B cell (primary cell): ENCODE measurements around the gene EEPD1. TPM values are rescaled to one million over a fixed set of nuclear protein-coding genes. Genes with fewer than 3 reads are reported as not detected.

Experiments used
- ATAC-seq: fragments of 200-7000 bp; cut with Tn5 transposase; one replicate; pipeline ENCODE4 v1.10.0; 2021; ENCODE audit warnings: low read depth, mild to moderate bottlenecking, moderate number of reproducible peaks, moderate library complexity
- CTCF ChIA-PET: fragments of 350-600 bp; sonication (Branson Sonifier 250); formaldehyde crosslinking; loops from one replicate; lab custom pipeline; 2021; ENCODE audit warnings: antibody characterized with exemption, inconsistent platforms; lab: Charles Lee
- POLR2A ChIA-PET: fragments of 350-600 bp; sonication (Branson Sonifier 250); formaldehyde crosslinking; loops from one replicate; lab custom pipeline; 2021; ENCODE audit warnings: antibody characterized with exemption; lab: Charles Lee
- DNase-seq: peaks from one replicate; pipeline ENCODE4 v3.0.0; 2013
- H2AFZ ChIP-seq: 2 replicates; pipeline ENCODE4 v1.6.1; 2012; ENCODE audit warnings: mild to moderate bottlenecking, low read depth, low read length; ENCODE audit not compliant: insufficient read depth, poor library complexity, severe bottlenecking
- H3K27ac ChIP-seq, 2 donors: 1 replicate in 1 of 2; 2 replicates in 1 of 2; pipeline ENCODE4 v1.5.1; 2012 to 2013; ENCODE audit warnings: low read length in 2 of 2, mild to moderate bottlenecking in 2 of 2, moderate library complexity in 1 of 2
- H3K27me3 ChIP-seq, 4 experiments: fragments of 200-600 bp in 1 of 4; sonication (generic) in 1 of 4; replicated peaks in 1 of 4; 1 replicate in 2 of 4; 2 replicates in 2 of 4; pipeline versions ENCODE4 v1.6.1 to v1.7.0; 2013 to 2016; ENCODE audit warnings: low read length in 3 of 4, mild to moderate bottlenecking in 2 of 4, mixed read lengths in 1 of 4, moderate library complexity in 1 of 4; ENCODE audit not compliant: insufficient read depth in 4 of 4, control insufficient read depth in 3 of 4; ENCODE audit errors: control extremely low read depth in 1 of 4
- H3K36me3 ChIP-seq, 2 experiments: replicated peaks in 1 of 2; 1 replicate in 1 of 2; 2 replicates in 1 of 2; pipeline versions ENCODE4 v1.6.1 to v1.7.1; 2013; ENCODE audit warnings: low read length in 1 of 2; ENCODE audit not compliant: insufficient read depth in 2 of 2, control insufficient read depth in 1 of 2; ENCODE audit errors: control extremely low read depth in 1 of 2, extremely low read depth in 1 of 2
- H3K4me1 ChIP-seq, 2 donors: fragments of 200-600 bp in 1 of 2; sonication (generic) in 1 of 2; 1 replicate in 1 of 2; 2 replicates in 1 of 2; pipeline versions ENCODE4 v1.5.1 to v1.6.1; 2013 to 2017; ENCODE audit warnings: low read length in 2 of 2; ENCODE audit not compliant: control insufficient read depth in 2 of 2, insufficient read depth in 2 of 2
- H3K4me2 ChIP-seq: replicated peaks from 2 replicates; pipeline ENCODE3; 2012; ENCODE audit warnings: mild to moderate bottlenecking, low read depth, low read length; ENCODE audit not compliant: poor library complexity, severe bottlenecking
- H3K4me3 ChIP-seq, 5 experiments: fragments of 200-600 bp in 1 of 5; sonication (generic) in 1 of 5; 1 replicate in 3 of 5; 2 replicates in 2 of 5; pipeline versions ENCODE4 v1.5.1 to v1.7.0; 2011 to 2016; ENCODE audit warnings: low read length in 4 of 5, mild to moderate bottlenecking in 4 of 5, low read depth in 2 of 5, control low read depth in 1 of 5, moderate library complexity in 1 of 5; ENCODE audit not compliant: insufficient read depth in 1 of 5; ENCODE audit errors: control extremely low read depth in 1 of 5, extremely low read depth in 1 of 5
- H3K79me2 ChIP-seq: fragments of 200-600 bp; sonication (generic); one replicate; pipeline ENCODE4 v1.6.0; 2016; ENCODE audit warnings: low read length; ENCODE audit not compliant: control insufficient read depth, insufficient read depth
- H3K9ac ChIP-seq: fragments of 200-600 bp; sonication (generic); 2 replicates; pipeline ENCODE4 v1.6.1; 2017; ENCODE audit warnings: mild to moderate bottlenecking, low read length, moderate library complexity
- H3K9me3 ChIP-seq, 3 donors: one replicate each; pipeline versions ENCODE4 v1.6.1 to v1.7.1; 2013; ENCODE audit warnings: low read length in 2 of 3; ENCODE audit not compliant: control insufficient read depth in 2 of 3, insufficient read depth in 1 of 3; ENCODE audit errors: control extremely low read depth in 1 of 3
- H4K20me1 ChIP-seq: 2 replicates; pipeline ENCODE4 v1.6.0; 2012; ENCODE audit warnings: mild to moderate bottlenecking, low read length; ENCODE audit not compliant: insufficient read depth, control insufficient read depth, poor library complexity, severe bottlenecking
- H3K27ac Mint-ChIP-seq: one replicate; pipeline ENCODE4 v1.8.0; 2021; ENCODE audit warnings: mixed read lengths
- H3K27me3 Mint-ChIP-seq: one replicate; pipeline ENCODE4 v1.8.0; 2021; ENCODE audit warnings: mixed read lengths
- H3K4me1 Mint-ChIP-seq: one replicate; pipeline ENCODE4 v1.8.0; 2021; ENCODE audit warnings: mixed read lengths
- H3K4me3 Mint-ChIP-seq: one replicate; pipeline ENCODE4 v1.8.0; 2021; ENCODE audit warnings: mixed read lengths
- H3K9me3 Mint-ChIP-seq: one replicate; pipeline ENCODE4 v1.8.0; 2022; ENCODE audit warnings: mixed read lengths; ENCODE audit not compliant: insufficient read depth
- EZH2 ChIP-seq: IDR thresholded peaks from 2 replicates; pipeline ENCODE4 v1.6.1; 2012; ENCODE audit warnings: borderline replicate concordance, low read depth, mild to moderate bottlenecking, moderate library complexity, low read length; ENCODE audit not compliant: insufficient read depth, poor library complexity, severe bottlenecking
- WGBS: methylation state at CpG from one replicate; pipeline ENCODE4 v1.1.5; 2013; ENCODE audit warnings: missing lambda C conversion rate; ENCODE audit not compliant: insufficient coverage; 5-methylcytosine and 5-hydroxymethylcytosine counted together
- intact Hi-C: fragments of 100-400 bp; cut with micrococcal nuclease; formaldehyde crosslinking; loops from one replicate; pipeline ENCODE4 v1.10.0; 2022
- polyA plus RNA-seq: library from polyadenylated mRNA; depleted of rRNA; stranded (reverse); fragments of >200 nt; gene quantifications from 2 replicates; pipeline ENCODE4 v1.2.3, GENCODE V29; 2012
- total RNA-seq, 2 donors: library from RNA; stranded (reverse); fragments of 120-200 nt in 1 of 2; gene quantifications; 1 replicate in 1 of 2; 2 replicates in 1 of 2; pipeline versions ENCODE4 v1.2.3 to v1.2.4, GENCODE V29; 2013 to 2022
- TF ChIP-seq, protein P1 (sequence below): fragments of 200-600 bp; IDR thresholded peaks from one replicate; pipeline ENCODE4 v1.8.0; 2022; ENCODE audit warnings: antibody characterized with exemption, mild to moderate bottlenecking

EEPD1 gene
- total and polyA plus RNA-seq, 2 donors (not counting 1 experiment from before 2014, with no cell fraction given) = 0.49 to 4.1 TPM

GRCh38 chr7:36260481-36260880 is 107.4 kb downstream of the EEPD1 start:
- Mint-ChIP-seq H3K9me3 (no peaks in the 10 kb centered on the region), H3K27ac (no peak overlapping the region), H3K4me1 (peaks cover 24% of the 10 kb centered on the region), H3K27me3 (peaks cover 4% of the 10 kb centered on the region), H3K4me3 (no peak overlapping the region)
- no peak for TF ChIP-seq EZH2
- TF ChIP-seq, protein P1, sequence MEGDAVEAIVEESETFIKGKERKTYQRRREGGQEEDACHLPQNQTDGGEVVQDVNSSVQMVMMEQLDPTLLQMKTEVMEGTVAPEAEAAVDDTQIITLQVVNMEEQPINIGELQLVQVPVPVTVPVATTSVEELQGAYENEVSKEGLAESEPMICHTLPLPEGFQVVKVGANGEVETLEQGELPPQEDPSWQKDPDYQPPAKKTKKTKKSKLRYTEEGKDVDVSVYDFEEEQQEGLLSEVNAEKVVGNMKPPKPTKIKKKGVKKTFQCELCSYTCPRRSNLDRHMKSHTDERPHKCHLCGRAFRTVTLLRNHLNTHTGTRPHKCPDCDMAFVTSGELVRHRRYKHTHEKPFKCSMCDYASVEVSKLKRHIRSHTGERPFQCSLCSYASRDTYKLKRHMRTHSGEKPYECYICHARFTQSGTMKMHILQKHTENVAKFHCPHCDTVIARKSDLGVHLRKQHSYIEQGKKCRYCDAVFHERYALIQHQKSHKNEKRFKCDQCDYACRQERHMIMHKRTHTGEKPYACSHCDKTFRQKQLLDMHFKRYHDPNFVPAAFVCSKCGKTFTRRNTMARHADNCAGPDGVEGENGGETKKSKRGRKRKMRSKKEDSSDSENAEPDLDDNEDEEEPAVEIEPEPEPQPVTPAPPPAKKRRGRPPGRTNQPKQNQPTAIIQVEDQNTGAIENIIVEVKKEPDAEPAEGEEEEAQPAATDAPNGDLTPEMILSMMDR = no peak
- intact Hi-C loops = no loop called here
- WGBS = no CpG with 5 or more reads among the region's 2 CpGs
- ChIA-PET POLR2A (no interaction called here), CTCF (no interaction called here)
- H4K20me1 ChIP-seq = no peaks in the 10 kb centered on the region
- no peak overlapping the region for H3K9ac ChIP-seq
- H3K36me3 ChIP-seq = no peaks in the 10 kb centered on the region
- no peaks in the 10 kb centered on the region for H3K27me3 ChIP-seq
- H3K4me1 ChIP-seq = peaks cover 13 to 20% of the 10 kb centered on the region in 2 donors
- ATAC-seq (no peak), DNase-seq (no peak)
- H3K4me3 ChIP-seq = no peak overlapping the region
- H3K9me3 ChIP-seq = no peaks in the 10 kb centered on the region
- no peak overlapping the region for H3K4me2 ChIP-seq
- H2AFZ ChIP-seq = no peak overlapping the region
- no peaks in the 10 kb centered on the region for H3K79me2 ChIP-seq
- no peak overlapping the region for H3K27ac ChIP-seq

DNA sequence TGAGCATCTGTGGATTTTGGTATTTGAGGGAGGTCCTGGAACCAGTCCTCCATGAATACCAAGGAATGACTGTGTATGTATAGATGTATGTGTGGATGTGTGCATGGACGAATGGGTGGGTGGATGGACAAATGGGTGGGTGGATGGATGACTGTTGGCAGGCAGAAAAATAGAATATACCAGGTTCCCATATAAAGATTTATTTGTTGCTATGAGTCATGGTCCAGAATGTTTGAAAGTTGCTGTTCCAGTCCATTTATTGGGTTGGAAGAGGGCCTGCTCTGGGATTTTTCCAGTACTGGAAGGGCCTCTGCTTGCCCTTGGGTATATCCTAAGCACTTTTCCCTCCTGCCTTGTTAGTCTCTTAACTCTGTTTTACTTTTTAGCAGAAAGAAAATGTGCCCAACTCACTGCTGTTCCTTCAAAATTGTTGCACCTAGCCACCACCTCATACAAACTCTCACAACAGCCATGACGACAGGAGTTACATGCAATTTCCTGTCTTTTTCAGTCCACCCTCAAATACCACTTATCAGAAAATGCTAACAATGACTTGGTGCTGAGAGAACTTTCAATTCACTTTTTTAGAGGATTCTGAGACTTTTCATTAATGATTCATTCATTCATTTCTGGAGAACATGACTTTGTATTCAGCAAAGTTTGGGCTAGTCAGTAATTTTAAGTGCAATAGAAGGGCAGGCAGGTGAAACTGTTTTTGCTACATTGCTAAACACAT is 108.1 kb downstream of the EEPD1 start:
- H3K4me1 Mint-ChIP-seq = peaks cover 24% of the 10 kb centered on the region
- no peak overlapping the region for H3K9ac ChIP-seq
- H3K36me3 ChIP-seq = no peaks in the 10 kb centered on the region
- ATAC-seq (no peak), DNase-seq (no peak)
- H3K4me3 ChIP-seq = no peak overlapping the region
- H3K4me2 ChIP-seq = no peak overlapping the region
- H3K27ac Mint-ChIP-seq = no peak overlapping the region
- no peak overlapping the region for H3K4me3 Mint-ChIP-seq
- H3K79me2 ChIP-seq = no peaks in the 10 kb centered on the region
- H2AFZ ChIP-seq = no peak overlapping the region
- no peaks in the 10 kb centered on the region for H3K27me3 ChIP-seq
- no peaks in the 10 kb centered on the region for H3K9me3 ChIP-seq
- no peak for TF ChIP-seq EZH2
- TF ChIP-seq, protein P1 = no peak
- intact Hi-C loops = no loop called here
- H3K9me3 Mint-ChIP-seq = no peaks in the 10 kb centered on the region
- POLR2A ChIA-PET = no interaction called here
- H3K27me3 Mint-ChIP-seq = peaks cover 4% of the 10 kb centered on the region
- no peak overlapping the region for H3K27ac ChIP-seq
- H3K4me1 ChIP-seq = peaks cover 13 to 20% of the 10 kb centered on the region in 2 donors
- CTCF ChIA-PET = no interaction called here
- H4K20me1 ChIP-seq = no peaks in the 10 kb centered on the region
- 68% methylated on average over 2 of the region's 2 CpGs for WGBS
